LoVo (cell line): ENCODE measurements around the gene MRPL34.

ENCODE experiments used
- DNase-seq: peaks from one replicate; pipeline ENCODE4 v3.0.0-alpha.2; 2016; ENCODE audit warnings: low spot score

The MRPL34 gene

GRCh38 chr19:17309965-17310461, 4.3 kb downstream of the MRPL34 start:
- DNase-seq = no peak

GRCh38 chr19:17311455-17312188, 6.0 kb downstream of the MRPL34 start:
- DNase-seq = no peak

GRCh38 chr19:17312189-17313113, 6.8 kb downstream of the MRPL34 start:
- no peak for DNase-seq

- no peak for DNase-seq
These were observed 8.4 kb downstream of the MRPL34 start for GRCh38 chr19:17314007-17314593.

- no peak for DNase-seq
These were observed 13.3 kb downstream of the MRPL34 start for GRCh38 chr19:17318966-17319365.

- DNase-seq = no peak
These were observed 14.0 kb downstream of the MRPL34 start for GRCh38 chr19:17319473-17320238.

GRCh38 chr19:17320435-17320834, 14.8 kb downstream of the MRPL34 start:
- no peak for DNase-seq

- DNase-seq = no peak
These were observed 16.2 kb downstream of the MRPL34 start for GRCh38 chr19:17321655-17322489.

GRCh38 chr19:17322854-17323253, 17.2 kb downstream of the MRPL34 start:
- DNase-seq = no peak

- DNase-seq = no peak
These were observed 17.8 kb downstream of the MRPL34 start for GRCh38 chr19:17323300-17323963.

- no peak for DNase-seq
These were observed 18.3 kb downstream of the MRPL34 start for GRCh38 chr19:17323964-17324332.

GRCh38 chr19:17324357-17325114, 18.9 kb downstream of the MRPL34 start:
- no peak for DNase-seq

GRCh38 chr19:17325133-17325532, 19.5 kb downstream of the MRPL34 start:
- no peak for DNase-seq

- no peak for DNase-seq
These were observed 20.4 kb downstream of the MRPL34 start for GRCh38 chr19:17325881-17326594.

GRCh38 chr19:17326595-17326966, 20.9 kb downstream of the MRPL34 start:
- no peak for DNase-seq

GRCh38 chr19:17327068-17327653, 21.5 kb downstream of the MRPL34 start:
- DNase-seq = no peak

GRCh38 chr19:17327654-17328516, 22.2 kb downstream of the MRPL34 start:
- no peak for DNase-seq
